ENCODE measurements around the gene XXYLT1.

XXYLT1 gene

DNA sequence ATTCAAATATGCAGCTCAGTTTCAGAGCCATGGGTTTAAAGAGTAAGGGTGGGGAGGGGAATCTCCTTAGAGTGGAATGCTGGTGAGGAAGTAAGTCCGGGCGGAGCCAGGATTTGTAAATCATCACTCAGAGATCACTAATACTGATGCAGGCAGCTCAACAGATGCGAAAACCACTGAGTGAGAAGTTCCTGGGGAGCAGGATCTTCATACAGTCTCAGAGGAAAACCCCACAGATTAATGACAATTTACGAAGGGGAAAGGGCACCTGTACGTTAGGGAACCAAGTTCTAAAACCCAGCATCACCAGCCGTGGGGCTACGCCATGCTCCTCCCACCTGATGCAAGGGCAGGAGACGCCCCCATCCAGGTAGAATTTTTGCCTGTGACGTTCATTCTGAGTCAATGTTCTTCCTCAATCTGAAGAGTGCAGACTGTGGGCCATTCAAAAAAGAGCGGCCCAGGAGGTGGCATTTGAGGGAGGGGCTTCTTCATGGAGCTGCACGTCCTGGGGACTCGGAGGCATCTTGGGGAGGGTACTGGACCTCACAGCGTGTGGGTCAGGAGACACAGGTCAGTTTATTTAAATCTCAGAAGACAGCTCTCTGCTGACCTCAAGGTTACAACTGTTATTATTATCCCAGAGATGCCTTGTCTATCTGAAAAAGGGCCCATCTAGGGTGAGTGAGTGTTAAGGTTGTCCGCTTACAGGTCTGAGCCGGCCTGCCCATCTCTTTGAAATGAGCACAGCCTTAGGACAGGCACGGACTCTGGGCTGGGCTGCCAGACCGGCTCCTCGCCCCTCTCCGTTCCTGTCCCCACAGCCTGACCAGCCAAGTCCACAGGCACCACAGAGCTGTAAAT lies 228.0 kb downstream of the XXYLT1 start:
- no peak for ATAC-seq

DNA sequence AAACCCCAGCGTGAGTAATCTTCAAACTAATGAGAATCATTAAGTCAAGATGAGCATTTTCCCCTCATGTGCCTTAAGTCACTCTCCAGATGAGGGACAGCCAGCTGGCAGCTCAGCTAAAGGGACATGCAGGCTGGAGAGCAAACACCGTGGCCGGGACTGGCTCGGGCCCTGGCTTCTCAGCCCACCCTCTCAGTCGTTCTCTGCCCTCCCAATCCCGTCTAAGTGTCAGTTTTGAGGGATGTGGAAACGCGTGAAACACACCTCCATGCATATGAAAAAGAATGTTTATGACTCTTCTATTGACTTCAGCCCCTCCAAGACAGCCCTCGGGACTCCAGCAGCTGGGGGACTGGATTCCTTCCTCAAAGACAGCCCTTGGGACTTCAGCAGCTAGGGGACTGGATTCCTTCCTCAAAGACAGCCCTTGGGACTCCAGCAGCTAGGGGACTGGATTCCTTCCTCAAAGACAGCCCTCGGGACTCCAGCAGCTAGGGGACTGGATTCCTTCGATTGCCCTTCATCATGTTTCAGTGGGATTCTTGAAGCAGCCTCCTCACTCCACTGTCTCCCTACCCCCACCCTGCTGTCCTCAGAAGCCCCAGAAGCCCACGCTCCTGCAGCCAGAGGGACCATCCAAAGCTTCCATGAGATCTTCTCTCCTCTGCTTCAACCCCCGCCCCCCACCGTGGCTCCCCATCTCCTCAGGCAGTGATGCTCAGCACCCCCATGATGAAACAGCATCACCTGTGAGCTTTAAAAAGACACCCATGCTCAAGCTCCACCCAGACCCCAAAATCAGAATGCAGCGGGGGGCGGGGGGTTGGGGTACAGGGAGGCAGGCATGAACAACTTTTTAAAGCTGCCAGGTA lies 228.9 kb downstream of the XXYLT1 start:
- ATAC-seq: no peak
- TF ChIP-seq, protein P1, sequence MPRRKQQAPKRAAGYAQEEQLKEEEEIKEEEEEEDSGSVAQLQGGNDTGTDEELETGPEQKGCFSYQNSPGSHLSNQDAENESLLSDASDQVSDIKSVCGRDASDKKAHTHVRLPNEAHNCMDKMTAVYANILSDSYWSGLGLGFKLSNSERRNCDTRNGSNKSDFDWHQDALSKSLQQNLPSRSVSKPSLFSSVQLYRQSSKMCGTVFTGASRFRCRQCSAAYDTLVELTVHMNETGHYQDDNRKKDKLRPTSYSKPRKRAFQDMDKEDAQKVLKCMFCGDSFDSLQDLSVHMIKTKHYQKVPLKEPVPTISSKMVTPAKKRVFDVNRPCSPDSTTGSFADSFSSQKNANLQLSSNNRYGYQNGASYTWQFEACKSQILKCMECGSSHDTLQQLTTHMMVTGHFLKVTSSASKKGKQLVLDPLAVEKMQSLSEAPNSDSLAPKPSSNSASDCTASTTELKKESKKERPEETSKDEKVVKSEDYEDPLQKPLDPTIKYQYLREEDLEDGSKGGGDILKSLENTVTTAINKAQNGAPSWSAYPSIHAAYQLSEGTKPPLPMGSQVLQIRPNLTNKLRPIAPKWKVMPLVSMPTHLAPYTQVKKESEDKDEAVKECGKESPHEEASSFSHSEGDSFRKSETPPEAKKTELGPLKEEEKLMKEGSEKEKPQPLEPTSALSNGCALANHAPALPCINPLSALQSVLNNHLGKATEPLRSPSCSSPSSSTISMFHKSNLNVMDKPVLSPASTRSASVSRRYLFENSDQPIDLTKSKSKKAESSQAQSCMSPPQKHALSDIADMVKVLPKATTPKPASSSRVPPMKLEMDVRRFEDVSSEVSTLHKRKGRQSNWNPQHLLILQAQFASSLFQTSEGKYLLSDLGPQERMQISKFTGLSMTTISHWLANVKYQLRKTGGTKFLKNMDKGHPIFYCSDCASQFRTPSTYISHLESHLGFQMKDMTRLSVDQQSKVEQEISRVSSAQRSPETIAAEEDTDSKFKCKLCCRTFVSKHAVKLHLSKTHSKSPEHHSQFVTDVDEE (CRISPR knock-in tag; IDR thresholded peaks at IDR 0.05): no peak
- TF ChIP-seq, protein P2, sequence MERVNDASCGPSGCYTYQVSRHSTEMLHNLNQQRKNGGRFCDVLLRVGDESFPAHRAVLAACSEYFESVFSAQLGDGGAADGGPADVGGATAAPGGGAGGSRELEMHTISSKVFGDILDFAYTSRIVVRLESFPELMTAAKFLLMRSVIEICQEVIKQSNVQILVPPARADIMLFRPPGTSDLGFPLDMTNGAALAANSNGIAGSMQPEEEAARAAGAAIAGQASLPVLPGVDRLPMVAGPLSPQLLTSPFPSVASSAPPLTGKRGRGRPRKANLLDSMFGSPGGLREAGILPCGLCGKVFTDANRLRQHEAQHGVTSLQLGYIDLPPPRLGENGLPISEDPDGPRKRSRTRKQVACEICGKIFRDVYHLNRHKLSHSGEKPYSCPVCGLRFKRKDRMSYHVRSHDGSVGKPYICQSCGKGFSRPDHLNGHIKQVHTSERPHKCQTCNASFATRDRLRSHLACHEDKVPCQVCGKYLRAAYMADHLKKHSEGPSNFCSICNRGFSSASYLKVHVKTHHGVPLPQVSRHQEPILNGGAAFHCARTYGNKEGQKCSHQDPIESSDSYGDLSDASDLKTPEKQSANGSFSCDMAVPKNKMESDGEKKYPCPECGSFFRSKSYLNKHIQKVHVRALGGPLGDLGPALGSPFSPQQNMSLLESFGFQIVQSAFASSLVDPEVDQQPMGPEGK (CRISPR knock-in tag; IDR thresholded peaks at IDR 0.05; ENCODE audit: borderline replicate concordance): no peak
- no peak for TF ChIP-seq SNAI2 (CRISPR knock-in tag; IDR thresholded peaks at IDR 0.05)
- no peak for TF ChIP-seq ESRRG (CRISPR knock-in tag; IDR thresholded peaks at IDR 0.05)

More for the DNA sequence above, 228.0 kb downstream of the XXYLT1 start:
- TF ChIP-seq ZFP3 (CRISPR knock-in tag; IDR thresholded peaks at IDR 0.05) (no peak), CSDC2 (CRISPR knock-in tag; IDR thresholded peaks at IDR 0.05) (no peak), GLIS3 (CRISPR knock-in tag; IDR thresholded peaks at IDR 0.05) (no peak), OSR1 (CRISPR knock-in tag; IDR thresholded peaks at IDR 0.05) (no peak), ZFP30 (CRISPR knock-in tag; IDR thresholded peaks at IDR 0.05) (no peak), ZNF8 (CRISPR knock-in tag; IDR thresholded peaks at IDR 0.05) (no peak), ZNF565 (CRISPR knock-in tag; conservative IDR thresholded peaks at IDR 0.05; ENCODE audit: low read depth) (no peak), RARB (CRISPR knock-in tag; IDR thresholded peaks at IDR 0.05) (no peak), ZNF70 (CRISPR knock-in tag; IDR thresholded peaks at IDR 0.05) (no peak), SNAI2 (CRISPR knock-in tag; IDR thresholded peaks at IDR 0.05) (no peak), ISL1 (CRISPR knock-in tag; IDR thresholded peaks at IDR 0.05) (no peak), ARNTL (CRISPR knock-in tag; IDR thresholded peaks at IDR 0.05; ENCODE audit: borderline replicate concordance, low read depth) (no peak), TCF4 (CRISPR knock-in tag; IDR thresholded peaks at IDR 0.05; ENCODE audit: borderline replicate concordance) (no peak), ESRRG (CRISPR knock-in tag; IDR thresholded peaks at IDR 0.05) (no peak)
- TF ChIP-seq, protein P3, sequence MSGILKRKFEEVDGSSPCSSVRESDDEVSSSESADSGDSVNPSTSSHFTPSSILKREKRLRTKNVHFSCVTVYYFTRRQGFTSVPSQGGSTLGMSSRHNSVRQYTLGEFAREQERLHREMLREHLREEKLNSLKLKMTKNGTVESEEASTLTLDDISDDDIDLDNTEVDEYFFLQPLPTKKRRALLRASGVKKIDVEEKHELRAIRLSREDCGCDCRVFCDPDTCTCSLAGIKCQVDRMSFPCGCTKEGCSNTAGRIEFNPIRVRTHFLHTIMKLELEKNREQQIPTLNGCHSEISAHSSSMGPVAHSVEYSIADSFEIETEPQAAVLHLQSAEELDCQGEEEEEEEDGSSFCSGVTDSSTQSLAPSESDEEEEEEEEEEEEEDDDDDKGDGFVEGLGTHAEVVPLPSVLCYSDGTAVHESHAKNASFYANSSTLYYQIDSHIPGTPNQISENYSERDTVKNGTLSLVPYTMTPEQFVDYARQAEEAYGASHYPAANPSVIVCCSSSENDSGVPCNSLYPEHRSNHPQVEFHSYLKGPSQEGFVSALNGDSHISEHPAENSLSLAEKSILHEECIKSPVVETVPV (CRISPR knock-in tag; IDR thresholded peaks at IDR 0.05): no peak
- TF ChIP-seq, protein P4, sequence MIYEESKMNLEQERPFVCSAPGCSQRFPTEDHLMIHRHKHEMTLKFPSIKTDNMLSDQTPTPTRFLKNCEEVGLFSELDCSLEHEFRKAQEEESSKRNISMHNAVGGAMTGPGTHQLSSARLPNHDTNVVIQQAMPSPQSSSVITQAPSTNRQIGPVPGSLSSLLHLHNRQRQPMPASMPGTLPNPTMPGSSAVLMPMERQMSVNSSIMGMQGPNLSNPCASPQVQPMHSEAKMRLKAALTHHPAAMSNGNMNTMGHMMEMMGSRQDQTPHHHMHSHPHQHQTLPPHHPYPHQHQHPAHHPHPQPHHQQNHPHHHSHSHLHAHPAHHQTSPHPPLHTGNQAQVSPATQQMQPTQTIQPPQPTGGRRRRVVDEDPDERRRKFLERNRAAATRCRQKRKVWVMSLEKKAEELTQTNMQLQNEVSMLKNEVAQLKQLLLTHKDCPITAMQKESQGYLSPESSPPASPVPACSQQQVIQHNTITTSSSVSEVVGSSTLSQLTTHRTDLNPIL (CRISPR knock-in tag; IDR thresholded peaks at IDR 0.05; ENCODE audit: low read depth): no peak
- TF ChIP-seq, protein P2 (CRISPR knock-in tag; IDR thresholded peaks at IDR 0.05; ENCODE audit: borderline replicate concordance): no peak
- TF ChIP-seq, protein P5, sequence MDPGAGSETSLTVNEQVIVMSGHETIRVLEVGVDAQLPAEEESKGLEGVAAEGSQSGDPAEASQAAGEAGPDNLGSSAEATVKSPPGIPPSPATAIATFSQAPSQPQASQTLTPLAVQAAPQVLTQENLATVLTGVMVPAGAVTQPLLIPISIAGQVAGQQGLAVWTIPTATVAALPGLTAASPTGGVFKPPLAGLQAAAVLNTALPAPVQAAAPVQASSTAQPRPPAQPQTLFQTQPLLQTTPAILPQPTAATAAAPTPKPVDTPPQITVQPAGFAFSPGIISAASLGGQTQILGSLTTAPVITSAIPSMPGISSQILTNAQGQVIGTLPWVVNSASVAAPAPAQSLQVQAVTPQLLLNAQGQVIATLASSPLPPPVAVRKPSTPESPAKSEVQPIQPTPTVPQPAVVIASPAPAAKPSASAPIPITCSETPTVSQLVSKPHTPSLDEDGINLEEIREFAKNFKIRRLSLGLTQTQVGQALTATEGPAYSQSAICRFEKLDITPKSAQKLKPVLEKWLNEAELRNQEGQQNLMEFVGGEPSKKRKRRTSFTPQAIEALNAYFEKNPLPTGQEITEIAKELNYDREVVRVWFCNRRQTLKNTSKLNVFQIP (CRISPR knock-in tag; IDR thresholded peaks at IDR 0.05; ENCODE audit: borderline replicate concordance, low read depth): no peak
